OCI-LY1 (cell line): ENCODE results near the gene ZNF527.
A peak's percentile ranks its signal among the peaks of the same experiment; 100 is the strongest.
"Not testable (repeated sequence)": the region's sequence is repeated elsewhere in the genome, so short reads cannot be mapped to it uniquely, and the experiment has no call there.

ENCODE experiments used
- H2AFZ ChIP-seq: fragments of 200-600 bp; sonication (generic), shearing (Covaris generic); 2 replicates; pipeline ENCODE4 v1.6.0; 2014; ENCODE audit warnings: antibody characterized with exemption, mild to moderate bottlenecking, low read length
- H3F3A ChIP-seq: fragments of 200-600 bp; sonication (generic), shearing (Covaris generic); 2 replicates; pipeline ENCODE4 v1.6.0; 2014; ENCODE audit warnings: mild to moderate bottlenecking, antibody characterized with exemption, low read length, moderate library complexity; ENCODE audit not compliant: insufficient read depth
- H3K27ac ChIP-seq: fragments of 200-600 bp; sonication (generic); 2 replicates; pipeline ENCODE4 v1.5.1; 2014; ENCODE audit warnings: low read length, mixed run types, mild to moderate bottlenecking, low read depth; ENCODE audit not compliant: poor library complexity, severe bottlenecking
- H3K27me3 ChIP-seq: fragments of 200-600 bp; sonication (generic); 2 replicates; pipeline ENCODE4 v1.6.0; 2014; ENCODE audit warnings: antibody characterized with exemption, mild to moderate bottlenecking, low read length, moderate library complexity; ENCODE audit not compliant: insufficient read depth
- H3K36me3 ChIP-seq: fragments of 200-600 bp; sonication (generic); 2 replicates; pipeline ENCODE4 v1.6.1; 2014; ENCODE audit warnings: mild to moderate bottlenecking, antibody characterized with exemption, low read length, moderate library complexity, mixed read lengths; ENCODE audit not compliant: insufficient read depth
- H3K4me1 ChIP-seq: fragments of 200-600 bp; sonication (generic); 2 replicates; pipeline ENCODE4 v1.5.1; 2014; ENCODE audit warnings: mild to moderate bottlenecking, low read length, moderate library complexity; ENCODE audit not compliant: insufficient read depth, severe bottlenecking
- H3K4me2 ChIP-seq: fragments of 200-600 bp; sonication (generic), shearing (Covaris generic); 2 replicates; pipeline ENCODE4 v1.6.1; 2014; ENCODE audit warnings: low read length
- H3K4me3 ChIP-seq: fragments of 200-600 bp; sonication (generic); 2 replicates; pipeline ENCODE4 v1.5.1; 2014; ENCODE audit warnings: low read length, low read depth, mild to moderate bottlenecking, mixed read lengths; ENCODE audit not compliant: poor library complexity, severe bottlenecking
- H3K79me2 ChIP-seq: fragments of 200-600 bp; shearing (Covaris generic); 2 replicates; pipeline ENCODE4 v1.6.1; 2016; ENCODE audit warnings: mixed run types, low read length, mixed read lengths; ENCODE audit not compliant: insufficient read depth
- H3K9ac ChIP-seq: fragments of 200-600 bp; sonication (generic), shearing (Covaris generic); 2 replicates; pipeline ENCODE4 v1.6.1; 2014; ENCODE audit warnings: mild to moderate bottlenecking, low read length, mixed read lengths
- H3K9me2 ChIP-seq: fragments of 200-600 bp; sonication (generic), shearing (Covaris generic); 2 replicates; pipeline ENCODE4 v1.6.1; 2014; ENCODE audit warnings: low read depth, mild to moderate bottlenecking, low read length, mixed read lengths
- H3K9me3 ChIP-seq: fragments of 200-600 bp; shearing (Covaris generic); 2 replicates; pipeline ENCODE4 v1.6.1; 2014; ENCODE audit warnings: low read length, mixed read lengths
- H4K20me1 ChIP-seq: fragments of 200-600 bp; sonication (generic), shearing (Covaris generic); 2 replicates; pipeline ENCODE4 v1.6.0; 2016; ENCODE audit warnings: mild to moderate bottlenecking, low read length; ENCODE audit not compliant: insufficient read depth
- EZH2 ChIP-seq: fragments of 200-600 bp; sonication (generic), shearing (Covaris generic); IDR thresholded peaks from 2 replicates; pipeline ENCODE4 v1.8.0; 2017; ENCODE audit warnings: borderline replicate concordance, mixed run types, mild to moderate bottlenecking, antibody characterized with exemption, low read length, moderate library complexity, mixed read lengths
- TF ChIP-seq, protein P1 (sequence below): fragments of 200-600 bp; sonication (generic), shearing (Covaris generic); IDR thresholded peaks from 2 replicates; pipeline ENCODE4 v1.5.1; 2017; ENCODE audit warnings: mild to moderate bottlenecking, antibody characterized with exemption, low read length, moderate library complexity, mixed read lengths

ZNF527 gene

DNA sequence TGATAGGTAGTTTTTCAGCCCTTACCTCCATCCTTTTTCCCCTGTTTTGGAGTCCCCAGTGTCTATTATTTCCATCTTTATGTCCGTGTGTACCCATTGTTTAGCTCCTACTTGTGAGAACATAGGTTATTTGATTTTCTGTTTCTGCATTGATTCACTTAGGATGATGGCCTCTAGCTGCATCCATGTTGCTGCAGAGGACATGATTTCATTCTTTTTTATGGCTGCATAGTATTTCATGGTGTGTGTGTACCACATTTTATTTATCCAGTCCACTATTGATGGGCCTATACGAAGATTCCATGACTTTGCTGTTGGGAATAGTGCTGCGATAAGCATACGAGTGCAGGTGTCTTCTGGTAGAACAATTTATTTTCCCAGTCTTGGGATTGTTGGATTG is 15.0 kb upstream of the ZNF527 start:
- H3K4me2 ChIP-seq, result no peak overlapping the region
- H3K27ac ChIP-seq, result no peak overlapping the region
- no peaks in the 10 kb centered on the region for H3K4me1 ChIP-seq
- no peak overlapping the region for H2AFZ ChIP-seq
- H3K79me2 ChIP-seq, result no peaks in the 10 kb centered on the region
- H3K9me2 ChIP-seq, result no peaks in the 10 kb centered on the region
- H3K9ac ChIP-seq, result no peak overlapping the region
- H3K9me3 ChIP-seq, result peaks cover 20% of the 10 kb centered on the region; the same call in 1 of the 2 replicates
- H3F3A ChIP-seq, result no peaks in the 10 kb centered on the region
- no peaks in the 10 kb centered on the region for H3K27me3 ChIP-seq
- TF ChIP-seq, protein P1, sequence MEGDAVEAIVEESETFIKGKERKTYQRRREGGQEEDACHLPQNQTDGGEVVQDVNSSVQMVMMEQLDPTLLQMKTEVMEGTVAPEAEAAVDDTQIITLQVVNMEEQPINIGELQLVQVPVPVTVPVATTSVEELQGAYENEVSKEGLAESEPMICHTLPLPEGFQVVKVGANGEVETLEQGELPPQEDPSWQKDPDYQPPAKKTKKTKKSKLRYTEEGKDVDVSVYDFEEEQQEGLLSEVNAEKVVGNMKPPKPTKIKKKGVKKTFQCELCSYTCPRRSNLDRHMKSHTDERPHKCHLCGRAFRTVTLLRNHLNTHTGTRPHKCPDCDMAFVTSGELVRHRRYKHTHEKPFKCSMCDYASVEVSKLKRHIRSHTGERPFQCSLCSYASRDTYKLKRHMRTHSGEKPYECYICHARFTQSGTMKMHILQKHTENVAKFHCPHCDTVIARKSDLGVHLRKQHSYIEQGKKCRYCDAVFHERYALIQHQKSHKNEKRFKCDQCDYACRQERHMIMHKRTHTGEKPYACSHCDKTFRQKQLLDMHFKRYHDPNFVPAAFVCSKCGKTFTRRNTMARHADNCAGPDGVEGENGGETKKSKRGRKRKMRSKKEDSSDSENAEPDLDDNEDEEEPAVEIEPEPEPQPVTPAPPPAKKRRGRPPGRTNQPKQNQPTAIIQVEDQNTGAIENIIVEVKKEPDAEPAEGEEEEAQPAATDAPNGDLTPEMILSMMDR, result no peak
- TF ChIP-seq EZH2, result no peak
- no peak overlapping the region for H3K4me3 ChIP-seq
- no peaks in the 10 kb centered on the region for H4K20me1 ChIP-seq
- H3K36me3 ChIP-seq, result peaks cover 96% of the 10 kb centered on the region

DNA sequence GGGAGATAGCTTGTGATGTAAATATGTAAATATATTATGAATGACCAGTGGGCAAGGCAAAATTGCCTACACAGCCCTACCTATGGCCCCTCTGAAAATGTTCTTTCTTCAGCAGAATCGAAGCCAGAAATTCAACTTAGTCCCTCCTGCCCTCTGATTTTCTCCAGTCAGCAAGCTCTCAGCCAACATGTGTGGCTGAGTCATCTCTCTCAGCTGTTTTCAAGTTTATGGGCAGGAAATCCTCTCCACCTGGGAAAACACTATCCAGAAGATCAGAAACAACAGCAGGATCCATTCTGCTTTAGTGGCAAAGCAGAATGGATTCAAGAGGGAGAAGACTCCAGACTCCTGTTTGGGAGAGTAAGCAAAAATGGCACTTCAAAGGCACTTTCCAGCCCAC is 8.9 kb upstream of the ZNF527 start:
- Histone ChIP-seq H3K36me3 (peaks cover 74% of the 10 kb centered on the region), H4K20me1 (no peaks in the 10 kb centered on the region), H3K9ac (no peak overlapping the region), H3K27me3 (no peaks in the 10 kb centered on the region), H3F3A (no peaks in the 10 kb centered on the region), H3K9me2 (no peaks in the 10 kb centered on the region), H3K4me3 (no peak overlapping the region), H3K4me1 (no peaks in the 10 kb centered on the region), H3K79me2 (no peaks in the 10 kb centered on the region), H3K27ac (no peak overlapping the region), H3K4me2 (no peak overlapping the region), H3K9me3 (peaks cover 29% of the 10 kb centered on the region), H2AFZ (no peak overlapping the region)
- no peak for TF ChIP-seq EZH2
- TF ChIP-seq, protein P1, result no peak

DNA sequence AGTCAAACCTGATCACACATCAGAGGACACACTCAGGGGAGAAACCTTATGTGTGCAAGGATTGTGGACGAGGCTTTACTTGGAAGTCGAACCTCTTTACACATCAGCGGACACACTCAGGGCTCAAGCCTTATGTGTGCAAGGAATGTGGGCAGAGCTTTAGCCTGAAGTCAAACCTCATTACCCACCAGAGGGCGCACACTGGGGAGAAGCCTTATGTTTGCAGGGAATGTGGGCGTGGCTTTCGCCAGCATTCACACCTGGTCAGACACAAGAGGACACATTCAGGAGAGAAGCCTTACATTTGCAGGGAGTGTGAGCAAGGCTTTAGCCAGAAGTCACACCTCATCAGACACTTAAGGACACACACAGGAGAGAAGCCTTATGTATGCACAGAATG is 8.2 kb upstream of the ZNF527 start:
- no peak overlapping the region for H3K4me2 ChIP-seq
- H3K4me1 ChIP-seq, result no peaks in the 10 kb centered on the region
- TF ChIP-seq EZH2, result no peak
- TF ChIP-seq, protein P1, result peak; percentile 26; the same call in 1 of the 2 replicates
- H3K9ac ChIP-seq, result no peak overlapping the region
- H4K20me1 ChIP-seq, result no peaks in the 10 kb centered on the region
- H3K9me2 ChIP-seq, result no peaks in the 10 kb centered on the region
- no peaks in the 10 kb centered on the region for H3F3A ChIP-seq
- H3K4me3 ChIP-seq, result no peak overlapping the region
- no peaks in the 10 kb centered on the region for H3K79me2 ChIP-seq
- H2AFZ ChIP-seq, result no peak overlapping the region
- no peak overlapping the region for H3K27ac ChIP-seq
- peaks cover 67% of the 10 kb centered on the region for H3K36me3 ChIP-seq
- H3K27me3 ChIP-seq, result no peaks in the 10 kb centered on the region
- H3K9me3 ChIP-seq, result peaks cover 26% of the 10 kb centered on the region

DNA sequence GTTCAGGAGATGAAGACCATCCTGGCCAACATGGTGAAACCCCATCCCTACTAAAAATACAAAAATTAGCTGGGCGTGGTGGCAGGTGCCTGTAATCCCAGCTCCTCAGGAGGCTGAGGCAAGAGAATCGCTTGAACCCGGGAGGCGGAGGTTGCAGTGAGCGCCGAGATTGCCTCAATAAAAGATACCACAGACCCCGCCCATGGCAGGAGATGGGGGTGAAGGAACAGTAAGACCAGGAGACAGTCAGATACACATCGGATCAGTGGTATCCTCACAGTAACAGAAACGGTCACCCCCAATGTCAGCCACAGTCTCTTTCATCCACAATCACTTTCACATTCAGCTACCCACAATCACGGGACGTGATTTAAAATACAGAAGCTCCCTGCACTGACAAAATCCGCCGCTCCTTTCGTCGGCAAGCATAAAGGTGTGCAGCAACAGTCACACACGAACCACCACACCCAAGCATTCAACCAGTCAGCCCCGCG is 466 bp upstream of the ZNF527 start:
- peak overlapping the region; percentile 83 for H3K4me2 ChIP-seq
- H3K27ac ChIP-seq, result peak overlapping the region; percentile 70
- H4K20me1 ChIP-seq, result not testable (repeated sequence)

More for the DNA sequence above, 466 bp upstream of the ZNF527 start:
- not testable (repeated sequence) for H3K79me2 ChIP-seq, H3F3A ChIP-seq, H3K9me2 ChIP-seq, H3K9me3 ChIP-seq, H3K27me3 ChIP-seq
- H3K9ac ChIP-seq, result peak overlapping the region; percentile 78
- H2AFZ ChIP-seq, result peak overlapping the region; percentile 35; the same call in 1 of the 2 replicates
- H3K4me3 ChIP-seq, result peak overlapping the region; percentile 80
- peaks cover 13% of the 10 kb centered on the region for H3K4me1 ChIP-seq
- H3K36me3 ChIP-seq, result peaks cover 30% of the 10 kb centered on the region
